GM18505 (cell line): ENCODE measurements around the gene TEX35.

Source experiments
- ATAC-seq: cut with Tn5 transposase; IDR thresholded peaks from one replicate; pipeline ENCODE4 v1.9.1; 2021; ENCODE audit not compliant: unreplicated experiment
- POLR2A ChIP-seq: IDR thresholded peaks from 4 replicates; pipeline ENCODE4 v1.6.1; 2011; ENCODE audit warnings: borderline replicate concordance; ENCODE audit not compliant: insufficient read depth, insufficient read length; ENCODE audit errors: extremely low read depth

Gene TEX35

DNA sequence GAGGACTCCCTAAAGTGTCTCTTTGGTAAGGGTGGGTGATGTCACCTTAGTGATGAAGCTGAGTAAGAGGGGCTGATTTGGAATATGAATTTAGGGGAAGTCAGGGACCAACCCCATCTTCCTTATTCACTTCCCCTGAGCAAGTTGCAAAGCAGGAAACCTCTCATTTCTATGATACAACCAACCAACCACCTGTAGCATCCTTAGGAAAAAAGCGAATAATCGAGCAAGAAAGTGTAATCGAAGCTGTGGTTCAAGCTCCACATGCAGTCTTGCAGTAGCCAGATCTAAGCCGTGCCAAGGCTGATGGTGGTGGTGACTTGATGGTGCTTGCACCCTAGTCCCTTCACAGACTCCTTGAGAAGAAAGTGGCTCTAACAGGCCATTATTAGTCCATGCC, 3.2 kb downstream of the TEX35 start:
- ATAC-seq = no peak
- TF ChIP-seq POLR2A = no peak

DNA sequence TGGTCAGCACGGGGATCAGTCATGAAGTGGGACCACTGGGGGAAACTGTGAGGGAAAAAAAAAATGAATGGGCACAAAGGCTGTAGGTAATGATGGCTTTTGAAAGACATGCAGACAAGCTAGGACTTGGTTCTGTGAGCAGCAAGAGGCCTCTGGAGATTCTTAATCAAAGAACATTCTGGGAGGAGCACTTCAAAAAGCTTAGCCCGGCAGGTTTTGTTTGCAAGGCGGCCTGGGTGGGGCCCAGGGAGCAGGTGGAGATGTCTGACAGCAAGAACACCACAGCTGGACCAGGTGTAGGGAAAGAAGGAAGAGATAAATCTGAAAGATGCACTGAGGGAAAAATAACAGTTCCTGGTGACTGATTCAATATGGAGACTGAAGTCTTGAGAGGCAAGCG, 6.0 kb downstream of the TEX35 start:
- TF ChIP-seq POLR2A = no peak
- ATAC-seq = no peak

DNA sequence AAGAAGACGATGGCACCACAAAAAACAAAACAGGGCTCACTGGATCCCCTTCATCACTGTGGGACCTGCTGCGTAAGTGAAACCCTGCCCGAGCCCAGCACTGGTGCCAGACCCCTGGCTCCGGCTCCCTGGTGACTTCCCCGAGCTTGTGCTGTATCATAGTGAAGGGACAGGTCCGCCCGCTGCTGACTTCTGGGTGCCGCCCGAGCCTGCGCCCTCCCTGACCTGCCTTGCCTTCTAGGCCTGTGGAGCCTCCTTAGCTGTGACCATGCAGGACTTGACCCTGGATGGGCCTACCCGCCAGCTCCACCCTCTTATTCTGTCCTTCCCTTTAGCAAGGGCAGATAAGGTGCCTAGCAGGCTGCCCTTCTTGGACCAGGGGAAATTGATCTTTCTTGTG, 7.9 kb downstream of the TEX35 start:
- no peak for TF ChIP-seq POLR2A
- no peak for ATAC-seq

DNA sequence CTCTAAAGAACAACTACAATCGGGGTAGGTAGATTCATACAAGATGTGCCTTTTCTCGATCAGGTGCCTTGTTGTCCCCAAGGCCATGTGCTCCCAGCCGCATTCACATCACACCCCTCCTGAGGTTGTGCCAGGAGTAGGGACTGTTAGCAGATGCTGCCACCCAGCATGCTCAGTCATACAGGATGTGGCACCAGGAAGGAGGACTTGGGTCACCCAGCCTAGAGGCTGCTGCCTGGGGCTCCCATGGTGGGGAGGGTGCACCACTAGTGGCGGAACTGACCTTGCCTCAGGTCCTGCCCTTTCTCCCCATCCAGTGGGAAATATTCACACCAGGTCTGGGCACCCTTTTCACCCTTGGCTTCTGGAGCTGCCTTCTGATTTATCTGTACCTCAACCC, 8.3 kb downstream of the TEX35 start:
- ATAC-seq = no peak
- TF ChIP-seq POLR2A = no peak

DNA sequence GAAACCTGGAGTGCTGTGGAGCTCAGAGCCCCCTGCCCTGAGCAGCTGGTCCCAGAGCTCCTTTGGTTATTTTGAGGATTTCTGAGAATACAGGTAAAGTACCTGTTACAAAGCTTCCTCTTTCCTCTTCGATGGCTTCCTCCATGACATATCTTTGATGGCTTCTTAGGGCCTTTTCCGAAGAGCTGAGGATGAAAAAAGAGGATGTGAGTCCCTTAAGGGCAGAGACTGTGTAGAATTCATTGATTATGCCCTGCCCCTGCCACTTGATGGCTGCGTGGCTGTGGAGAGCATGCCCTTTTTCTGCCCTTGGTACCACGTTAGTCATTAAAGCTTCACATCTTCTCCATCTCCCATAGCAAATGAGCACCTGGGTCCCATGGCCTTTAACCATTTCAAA, 14.2 kb downstream of the TEX35 start:
- ATAC-seq = no peak
- TF ChIP-seq POLR2A = no peak

DNA sequence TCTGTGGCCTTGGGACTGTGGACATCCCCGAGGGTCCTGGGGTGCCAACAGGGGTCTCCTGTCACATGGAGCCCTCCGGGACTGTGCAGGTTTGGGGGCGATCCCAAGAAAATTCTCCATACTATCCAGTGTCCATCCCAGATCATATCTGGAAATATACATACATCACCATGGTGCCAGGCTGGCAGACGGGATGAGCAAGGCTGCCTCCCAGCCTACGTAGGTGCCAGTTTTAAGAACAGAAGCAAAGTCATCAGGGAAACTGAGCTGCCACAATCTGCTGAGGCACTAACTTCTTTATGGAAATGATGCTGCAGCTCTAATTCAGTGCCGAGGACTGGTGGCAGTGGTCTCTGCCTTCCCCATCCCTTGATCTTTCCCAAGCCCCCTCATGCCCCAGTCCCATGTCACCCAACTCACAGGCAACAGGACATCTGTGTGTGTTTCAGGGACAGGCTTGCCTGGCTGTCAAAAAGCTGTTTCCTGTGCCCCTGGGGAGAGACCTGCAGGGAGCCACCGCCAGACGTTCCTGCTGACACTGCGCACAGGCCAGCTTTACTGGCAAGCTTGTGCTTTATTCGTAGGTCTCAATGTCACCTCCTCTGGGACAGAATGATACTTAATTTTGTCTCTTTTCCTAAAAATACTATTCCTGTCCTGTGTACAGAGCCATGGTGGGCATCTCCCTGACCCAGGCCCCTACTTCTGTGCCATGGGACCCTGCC, 15.5 kb downstream of the TEX35 start:
- ATAC-seq = no peak
- no peak for TF ChIP-seq POLR2A

DNA sequence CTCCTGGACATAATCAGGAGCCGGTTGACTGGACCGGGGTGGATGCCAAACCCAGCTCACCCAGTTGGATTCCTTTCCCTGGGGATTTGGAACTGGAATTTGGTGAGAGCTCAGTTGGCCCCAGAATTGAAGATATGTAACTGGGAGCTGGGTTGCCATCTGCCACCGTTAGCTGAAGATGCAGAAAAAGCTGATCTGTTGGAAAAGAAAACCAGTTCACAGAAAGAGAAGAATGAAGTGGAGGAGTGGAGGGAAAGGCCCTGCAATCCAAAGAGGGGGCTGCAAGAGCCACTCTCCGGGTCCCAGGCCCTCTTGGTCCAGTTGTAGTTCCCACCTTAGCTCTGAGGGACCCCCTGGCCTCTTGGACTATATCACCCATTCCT, 16.0 kb downstream of the TEX35 start:
- no peak for ATAC-seq
- TF ChIP-seq POLR2A = no peak

DNA sequence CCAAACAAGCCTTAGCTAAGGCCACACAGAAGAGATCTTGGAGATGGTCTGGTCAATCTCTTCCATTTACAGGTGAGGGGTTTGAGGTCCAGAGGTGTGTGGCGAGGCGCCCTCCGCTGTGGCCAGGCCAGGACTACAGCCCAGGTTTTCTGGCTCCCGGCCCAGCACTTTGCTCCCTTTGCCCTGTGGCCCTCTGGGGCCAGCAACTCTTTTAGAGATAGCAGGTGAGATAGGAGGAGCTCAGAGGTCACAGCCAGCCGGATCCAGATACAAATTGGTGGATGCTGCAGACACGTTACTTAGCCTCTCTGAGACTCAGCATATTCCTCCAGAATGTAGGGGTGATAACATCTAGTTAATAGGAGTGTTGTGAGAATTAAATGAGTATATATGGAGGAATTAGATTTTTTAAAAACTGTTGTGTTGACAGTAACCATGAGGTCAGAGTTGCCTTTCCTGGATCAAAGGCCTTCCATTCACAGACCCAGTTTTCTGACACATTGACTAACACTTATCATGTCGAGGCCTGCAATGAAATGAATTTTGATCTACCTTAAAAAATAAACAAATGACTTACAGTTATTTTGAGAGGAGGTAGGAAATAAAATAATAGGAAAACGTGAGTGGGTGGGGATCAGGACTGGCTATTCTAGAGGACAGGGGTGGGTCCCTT, 16.6 kb downstream of the TEX35 start:
- TF ChIP-seq POLR2A = no peak
- no peak for ATAC-seq

DNA sequence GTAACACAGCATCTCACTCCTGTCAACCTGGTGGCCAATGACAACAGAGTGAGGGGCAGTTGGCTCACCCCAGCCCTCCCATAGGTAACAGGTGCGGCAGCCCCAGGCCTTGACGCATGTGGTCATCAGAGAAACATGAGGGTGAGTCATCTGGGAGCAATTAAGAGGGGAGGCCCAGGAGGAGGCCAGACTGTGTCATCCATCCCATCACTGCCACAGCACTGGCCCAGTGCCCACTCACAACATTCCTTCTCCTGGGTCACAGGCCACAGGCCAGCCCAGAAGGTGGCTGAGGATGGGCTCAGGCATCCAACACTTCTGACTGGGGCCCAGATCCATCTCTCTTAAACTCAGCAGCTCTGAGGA, 17.1 kb downstream of the TEX35 start:
- TF ChIP-seq POLR2A = no peak

DNA sequence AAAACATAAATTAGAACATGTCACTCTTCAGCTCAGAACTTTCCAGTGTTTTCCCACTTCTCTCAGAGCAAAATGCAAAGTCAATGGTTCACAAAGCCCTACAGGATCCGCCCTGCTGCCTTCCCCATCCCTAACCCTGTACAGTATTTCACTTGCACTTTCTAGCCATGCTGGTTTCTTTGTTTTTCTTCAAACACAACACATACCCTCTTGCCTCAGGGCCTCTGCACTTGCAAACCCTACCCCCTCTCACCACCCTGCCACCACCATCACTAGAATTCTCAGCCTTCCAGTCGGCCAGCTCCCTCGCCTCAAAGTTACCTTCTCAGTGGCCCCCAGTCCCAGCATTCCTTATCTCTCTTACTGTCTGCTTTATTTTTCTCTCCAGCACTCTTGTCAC, 17.6 kb downstream of the TEX35 start:
- ATAC-seq = no peak
- TF ChIP-seq POLR2A = no peak

More for the DNA sequence above, 17.1 kb downstream of the TEX35 start:
- no peak for ATAC-seq

DNA sequence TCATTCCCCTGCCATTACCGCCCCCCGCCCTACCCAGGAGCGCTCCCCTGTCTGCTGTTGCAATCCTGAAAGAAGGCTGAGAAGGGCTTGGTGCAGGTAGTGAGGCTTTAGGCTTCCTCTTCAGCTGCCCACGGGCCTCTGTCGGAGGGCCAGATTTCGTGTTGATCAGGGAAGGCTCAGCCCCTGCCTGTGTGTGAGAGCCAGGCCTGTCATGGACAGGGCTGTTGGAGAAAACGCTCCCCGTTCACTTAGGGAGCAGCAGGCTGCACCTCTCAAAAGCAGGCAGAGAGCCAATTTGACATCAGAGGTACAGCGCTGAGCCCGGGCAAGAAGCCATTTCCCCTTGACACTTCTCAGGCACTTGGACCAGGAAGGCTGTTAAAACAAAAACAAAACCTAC, 19.0 kb downstream of the TEX35 start:
- ATAC-seq = no peak
- TF ChIP-seq POLR2A = no peak

DNA sequence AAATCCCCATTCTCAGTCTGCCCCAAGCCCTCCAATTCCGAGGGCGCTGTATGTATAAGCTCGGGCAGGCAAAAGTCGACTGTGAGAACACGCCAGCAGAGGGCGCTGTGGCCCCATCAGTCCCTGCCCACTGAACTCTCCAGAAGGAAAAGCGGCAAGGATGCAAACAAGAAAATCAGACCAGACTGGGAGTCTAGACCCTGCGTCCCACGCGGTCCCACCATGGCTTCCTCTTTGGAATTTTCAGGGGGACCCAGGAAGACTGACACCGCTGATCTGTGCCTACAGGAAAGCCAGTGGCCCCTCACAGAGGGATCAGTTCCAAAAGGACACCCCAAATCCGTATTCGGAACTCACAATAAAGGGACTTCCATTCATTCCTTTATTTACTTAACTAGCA, 19.5 kb downstream of the TEX35 start:
- no peak for TF ChIP-seq POLR2A
- no peak for ATAC-seq

DNA sequence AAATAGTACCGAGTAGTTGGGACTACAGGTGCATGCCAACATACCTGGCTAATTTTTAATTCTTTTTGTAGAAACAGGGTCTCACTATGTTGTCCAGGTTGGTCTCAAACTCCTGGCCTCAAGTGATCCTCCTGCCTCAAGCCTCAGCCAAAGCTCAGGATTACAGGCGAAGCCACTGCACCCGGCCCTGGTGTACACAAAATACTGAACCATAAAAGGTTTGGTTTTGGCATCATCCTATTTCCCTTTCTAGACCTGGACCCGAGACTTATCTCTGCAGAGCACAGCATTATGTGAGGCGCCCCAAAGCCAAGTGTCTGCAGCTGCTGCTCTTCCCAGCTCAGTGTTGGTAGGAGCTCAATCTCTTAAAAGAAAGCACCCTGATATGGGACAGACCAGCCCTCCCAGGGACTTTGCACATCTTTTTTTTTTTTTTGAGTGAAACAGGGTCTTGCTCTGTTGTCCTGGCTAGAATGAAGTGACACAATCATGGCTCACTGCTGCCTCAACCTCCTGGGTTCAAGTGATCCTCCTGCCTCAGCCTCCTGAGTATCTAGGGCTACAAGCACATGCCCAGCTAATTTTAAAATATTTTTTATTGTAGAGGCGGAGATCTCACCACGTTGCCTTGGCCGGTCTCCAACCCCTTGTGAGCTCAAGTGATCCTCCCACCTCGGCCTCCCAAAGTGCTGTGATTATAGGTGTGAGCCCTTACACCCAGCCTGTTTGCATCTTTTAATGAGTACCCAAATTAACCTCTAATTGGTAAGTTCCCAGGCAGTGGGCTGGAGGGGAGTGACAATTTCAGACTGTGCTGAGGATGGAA, 20.4 kb downstream of the TEX35 start:
- no peak for TF ChIP-seq POLR2A
- ATAC-seq = no peak
